ENCODE data around the gene FZR1. TPM values are rescaled to one million over a fixed set of nuclear protein-coding genes. Genes with fewer than 3 reads are reported as not detected.

Gene FZR1
- total RNA-seq, 2 experiments from 2014 or later, result 61.2 to 65.3 TPM

GRCh38 chr19:3544742-3545668, 38.9 kb downstream of the FZR1 start:
- Histone ChIP-seq H3K27ac (ENCODE audit: low read depth, low read length, poor library complexity, severe bottlenecking) (no peak overlapping the region), H3K4me3 (ENCODE audit: low read depth, low read length, poor library complexity, severe bottlenecking) (no peak overlapping the region), H3K9me2 (ENCODE audit: insufficient read depth, low read length) (no peaks in the 10 kb centered on the region), H2AFZ (ENCODE audit: low read length) (no peak overlapping the region), H3K36me3 (ENCODE audit: insufficient read depth, low read length) (peaks cover 42% of the 10 kb centered on the region; the same call in 1 of the 2 replicates), H3K9me3 (ENCODE audit: low read length) (no peaks in the 10 kb centered on the region), H3K4me2 (ENCODE audit: low read length) (no peak overlapping the region), H3K79me2 (ENCODE audit: insufficient read depth, low read depth, low read length) (no peaks in the 10 kb centered on the region), H3K4me1 (ENCODE audit: insufficient read depth, low read length, poor library complexity, severe bottlenecking) (no peaks in the 10 kb centered on the region), H4K20me1 (ENCODE audit: insufficient read depth, low read length) (no peaks in the 10 kb centered on the region)
- no TSS peak for BruUV-seq (replicated peaks)
- CTCF ChIA-PET (ENCODE audit: unreplicated experiment), result interaction anchor here (0.6 to 1.1 kb wide), 2 partner anchors 12 to 77 kb away, joined by 3 to 4 read pairs; no protein-coding TSS in a partner anchor
- TF ChIP-seq EZH2phosphoT487 (IDR thresholded peaks at IDR 0.05; ENCODE audit: borderline replicate concordance, low read depth, low read length), result no peak
- TF ChIP-seq CTCF (conservative IDR thresholded peaks at IDR 0.05; ENCODE audit: low read length), result peak; percentile 88
- intact Hi-C loops (cut with micrococcal nuclease; ENCODE audit: unreplicated experiment), result loop anchor here (5.0 kb wide), 2 partner anchors 72 to 162 kb away; partner anchors contain the start of gene TJP3
- POLR2A ChIA-PET, result interaction anchor here (0.6 kb wide), 1 partner anchor 73 kb away, joined by 3 read pairs; no protein-coding TSS in a partner anchor
- peak; percentile 58 for DNase-seq (ENCODE audit: low spot score)

GRCh38 chr19:3545669-3546034, 39.5 kb downstream of the FZR1 start:
- no TSS peak for BruUV-seq (replicated peaks)
- Histone ChIP-seq H3K9me2 (ENCODE audit: insufficient read depth, low read length) (no peaks in the 10 kb centered on the region), H3K9me3 (ENCODE audit: low read length) (no peaks in the 10 kb centered on the region), H3K4me1 (ENCODE audit: insufficient read depth, low read length, poor library complexity, severe bottlenecking) (no peaks in the 10 kb centered on the region), H3K79me2 (ENCODE audit: insufficient read depth, low read depth, low read length) (no peaks in the 10 kb centered on the region), H3K27ac (ENCODE audit: low read depth, low read length, poor library complexity, severe bottlenecking) (no peak overlapping the region), H3K4me3 (ENCODE audit: low read depth, low read length, poor library complexity, severe bottlenecking) (no peak overlapping the region), H2AFZ (ENCODE audit: low read length) (no peak overlapping the region), H4K20me1 (ENCODE audit: insufficient read depth, low read length) (no peaks in the 10 kb centered on the region), H3K36me3 (ENCODE audit: insufficient read depth, low read length) (peaks cover 44% of the 10 kb centered on the region; the same call in 1 of the 2 replicates), H3K4me2 (ENCODE audit: low read length) (no peak overlapping the region)
- ChIA-PET CTCF (ENCODE audit: unreplicated experiment) (interaction anchor here (1.0 kb wide), 1 partner anchor 18 kb away, joined by 4 read pairs; no protein-coding TSS in a partner anchor), POLR2A (no interaction called here)
- intact Hi-C loops (cut with micrococcal nuclease; ENCODE audit: unreplicated experiment), result loop anchor here (5.0 kb wide), 2 partner anchors 72 to 162 kb away; partner anchors contain the start of gene TJP3
- DNase-seq (ENCODE audit: low spot score), result no peak
- no peak for TF ChIP-seq CTCF (conservative IDR thresholded peaks at IDR 0.05; ENCODE audit: low read length)
- TF ChIP-seq EZH2phosphoT487 (IDR thresholded peaks at IDR 0.05; ENCODE audit: borderline replicate concordance, low read depth, low read length), result no peak

Data from OCI-LY7 (cell line).